Spleen (tissue), 7 donors: ENCODE results near the gene KIF20A.

Source experiments
- POLR2A ChIP-seq, 3 donors: fragments of 450-650 bp; IDR thresholded peaks; one replicate each; pipeline ENCODE4 v1.5.1; 2017; ENCODE audit warnings: antibody characterized with exemption in 3 of 3, mild to moderate bottlenecking in 1 of 3
- TF ChIP-seq, protein P1 (sequence below), 11 experiments: fragments of 200-600 bp in 7 of 11; fragments of 450-650 bp in 4 of 11; sonication (generic) in 4 of 11; IDR thresholded peaks in 8 of 11; conservative IDR thresholded peaks in 3 of 11; 1 replicate in 7 of 11; 2 replicates in 4 of 11; pipeline versions ENCODE4 v1.4.0 to v1.8.0; 2016 to 2021; ENCODE audit warnings: antibody characterized with exemption in 11 of 11, inconsistent platforms in 4 of 11, mild to moderate bottlenecking in 1 of 11
- donor health status: DM: no; HTN: no; CAD: no; lungs with moderate emphysema.
- donor health status: DM: no; HTN: no; CAD: no.
- donor health status: DM: no; HTN: no; CAD: no.

DNA sequence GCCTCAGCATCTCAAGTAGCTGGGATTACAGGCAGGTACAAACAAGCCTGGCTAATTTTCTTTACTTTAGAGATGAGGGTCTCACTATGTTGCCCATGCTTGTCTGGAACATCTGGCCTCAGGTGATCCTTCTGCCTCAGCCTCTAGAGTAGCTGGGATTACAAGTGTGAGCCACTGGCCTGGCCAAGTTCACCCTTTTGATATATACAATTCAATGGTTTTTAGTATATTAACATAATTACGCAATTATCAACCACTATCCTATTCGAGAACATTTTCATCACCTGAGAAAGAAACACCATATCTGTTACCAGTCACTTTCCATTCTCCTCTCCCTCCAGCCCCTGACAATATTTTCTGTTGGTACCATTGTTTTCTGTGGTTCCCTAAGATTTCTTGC, 37.9 kb downstream of the KIF20A start:
- TF ChIP-seq, protein P1, sequence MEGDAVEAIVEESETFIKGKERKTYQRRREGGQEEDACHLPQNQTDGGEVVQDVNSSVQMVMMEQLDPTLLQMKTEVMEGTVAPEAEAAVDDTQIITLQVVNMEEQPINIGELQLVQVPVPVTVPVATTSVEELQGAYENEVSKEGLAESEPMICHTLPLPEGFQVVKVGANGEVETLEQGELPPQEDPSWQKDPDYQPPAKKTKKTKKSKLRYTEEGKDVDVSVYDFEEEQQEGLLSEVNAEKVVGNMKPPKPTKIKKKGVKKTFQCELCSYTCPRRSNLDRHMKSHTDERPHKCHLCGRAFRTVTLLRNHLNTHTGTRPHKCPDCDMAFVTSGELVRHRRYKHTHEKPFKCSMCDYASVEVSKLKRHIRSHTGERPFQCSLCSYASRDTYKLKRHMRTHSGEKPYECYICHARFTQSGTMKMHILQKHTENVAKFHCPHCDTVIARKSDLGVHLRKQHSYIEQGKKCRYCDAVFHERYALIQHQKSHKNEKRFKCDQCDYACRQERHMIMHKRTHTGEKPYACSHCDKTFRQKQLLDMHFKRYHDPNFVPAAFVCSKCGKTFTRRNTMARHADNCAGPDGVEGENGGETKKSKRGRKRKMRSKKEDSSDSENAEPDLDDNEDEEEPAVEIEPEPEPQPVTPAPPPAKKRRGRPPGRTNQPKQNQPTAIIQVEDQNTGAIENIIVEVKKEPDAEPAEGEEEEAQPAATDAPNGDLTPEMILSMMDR (IDR thresholded peaks at IDR 0.05 in 8 of 11, conservative IDR thresholded peaks at IDR 0.05 in 3 of 11) = no peak
- TF ChIP-seq POLR2A (IDR thresholded peaks at IDR 0.05) = no peak
